GM21786 (cell line): ENCODE results near the gene TRMT44.
"Not testable (repeated sequence)": the region's sequence is repeated elsewhere in the genome, so short reads cannot be mapped to it uniquely, and the experiment has no call there.

ENCODE experiments used
- ATAC-seq: cut with Tn5 transposase; IDR thresholded peaks from one replicate; pipeline ENCODE4 v1.9.1; 2021; ENCODE audit not compliant: unreplicated experiment

The TRMT44 gene

DNA sequence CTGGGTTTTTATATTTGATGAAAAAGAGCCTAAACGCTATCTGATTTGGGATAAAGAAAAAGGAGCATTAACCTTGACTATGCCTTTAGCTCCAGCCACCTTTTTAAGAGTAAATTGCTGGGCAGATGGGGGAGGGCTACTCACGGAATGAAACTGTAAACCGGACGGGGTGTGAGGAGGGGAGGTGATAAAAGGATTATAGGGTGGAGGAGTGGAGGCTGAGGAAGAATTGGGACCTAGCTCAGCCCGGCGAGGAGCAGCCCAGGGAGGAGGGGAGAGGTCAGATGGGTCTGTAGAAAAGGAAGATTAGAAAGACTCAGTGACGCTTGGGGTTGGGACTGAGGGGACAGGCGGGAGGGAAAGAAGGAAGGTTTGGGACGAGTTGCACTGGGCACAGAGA, 46.1 kb downstream of the TRMT44 start:
- not testable (repeated sequence) for ATAC-seq

DNA sequence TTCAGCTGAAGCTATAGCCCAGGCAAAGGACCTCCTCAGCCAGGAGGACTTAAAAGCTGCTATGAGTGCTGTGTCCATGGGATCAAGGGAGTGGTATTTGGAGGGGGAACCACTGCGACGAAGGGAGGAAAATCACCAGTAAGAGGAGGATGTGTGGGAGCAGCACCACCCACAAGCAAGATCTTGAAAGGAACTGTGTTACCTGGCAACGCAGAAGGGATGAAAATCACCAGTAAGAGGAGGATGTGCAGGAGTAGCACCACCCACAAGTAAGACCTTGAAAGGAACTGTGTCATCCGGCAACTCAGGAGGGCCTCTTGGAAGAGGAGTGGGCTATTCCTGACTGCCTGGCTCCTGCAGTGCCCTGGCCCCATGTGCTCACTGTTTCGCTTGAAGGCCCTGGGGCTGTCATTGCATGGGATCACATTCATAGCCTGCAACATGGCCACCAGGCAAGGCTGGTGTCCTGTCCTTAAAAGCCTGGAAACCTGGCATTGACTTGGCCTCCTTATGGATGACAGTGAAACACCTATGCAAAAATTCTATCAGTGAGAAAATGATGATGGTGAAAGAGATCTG, 48.3 kb downstream of the TRMT44 start:
- ATAC-seq = no peak

DNA sequence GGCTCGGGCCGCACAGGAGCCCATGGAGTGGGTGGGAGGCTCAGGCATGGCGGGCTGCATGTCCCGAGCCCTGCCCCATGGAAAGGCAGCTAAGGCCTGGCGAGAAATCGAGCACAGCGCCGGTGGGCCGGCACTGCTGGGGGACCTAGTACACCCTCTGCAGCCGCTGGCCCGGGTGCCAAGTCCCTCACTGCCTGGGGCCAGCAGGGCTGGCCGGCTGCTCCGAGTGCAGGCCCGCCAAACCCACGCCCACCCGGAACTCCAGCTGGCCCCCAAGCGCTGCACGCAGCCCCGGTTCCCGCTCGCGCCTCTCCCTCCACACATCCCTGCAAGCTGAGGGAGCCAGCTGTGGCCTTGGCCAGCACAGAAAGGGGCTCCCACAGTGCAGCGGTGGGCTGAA, 50.9 kb downstream of the TRMT44 start:
- not testable (repeated sequence) for ATAC-seq

DNA sequence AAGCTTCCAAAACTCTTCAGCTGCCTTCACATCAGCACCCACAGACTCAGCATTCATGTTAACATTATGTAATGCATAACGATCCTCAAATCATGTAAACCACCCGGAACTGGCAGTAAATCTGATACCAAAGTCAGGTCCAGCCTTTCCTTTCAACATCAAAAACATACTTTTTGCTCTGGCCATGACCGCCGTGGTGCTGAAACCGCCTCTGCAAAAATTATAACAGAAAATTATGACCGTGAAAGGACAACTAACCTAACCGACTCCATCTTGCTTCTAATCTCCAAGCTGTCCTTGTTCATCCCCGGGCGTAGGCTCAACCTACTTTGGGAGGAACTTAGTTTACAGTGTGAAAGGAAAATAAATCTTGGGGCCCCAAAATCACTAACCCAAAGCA, 51.6 kb downstream of the TRMT44 start:
- ATAC-seq = no peak

DNA sequence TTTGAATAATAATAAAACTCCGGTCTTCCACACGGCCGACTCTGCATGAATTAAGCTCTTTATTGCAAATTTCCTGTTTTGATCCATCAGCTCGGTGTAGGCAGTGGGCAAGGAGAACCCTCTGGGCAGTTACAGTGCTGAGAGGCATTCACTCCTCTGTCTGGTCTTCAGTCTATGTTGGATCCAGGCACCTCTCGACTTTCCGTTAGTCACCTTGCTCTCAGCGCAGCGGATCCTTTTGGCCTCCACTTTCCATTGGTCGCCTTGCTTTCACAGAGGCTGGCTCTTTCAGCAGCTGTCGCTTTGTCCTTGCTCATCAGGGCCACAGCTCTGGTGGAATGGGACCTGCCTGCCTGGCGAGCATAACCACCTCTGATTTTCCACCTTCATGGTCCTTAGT, 52.9 kb downstream of the TRMT44 start:
- no peak for ATAC-seq

DNA sequence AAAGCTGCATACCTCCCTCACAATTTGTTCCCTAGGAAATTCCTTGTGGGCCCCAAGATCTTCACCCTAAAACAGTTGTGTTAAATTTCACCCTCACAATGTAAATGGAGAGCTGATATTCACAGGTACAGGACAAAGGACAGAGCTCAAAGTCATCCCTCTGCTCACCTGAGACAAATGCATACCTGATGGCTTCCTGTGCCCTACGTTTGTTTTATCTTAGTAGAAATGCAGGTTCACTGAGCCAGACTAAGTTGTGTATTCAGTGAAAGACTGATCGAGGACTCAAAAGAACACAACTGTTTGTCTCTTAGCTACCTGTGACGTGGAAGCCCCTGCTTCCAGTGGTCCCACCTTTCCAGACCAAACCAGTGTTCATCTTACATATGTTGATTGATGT, 53.6 kb downstream of the TRMT44 start:
- ATAC-seq = no peak

DNA sequence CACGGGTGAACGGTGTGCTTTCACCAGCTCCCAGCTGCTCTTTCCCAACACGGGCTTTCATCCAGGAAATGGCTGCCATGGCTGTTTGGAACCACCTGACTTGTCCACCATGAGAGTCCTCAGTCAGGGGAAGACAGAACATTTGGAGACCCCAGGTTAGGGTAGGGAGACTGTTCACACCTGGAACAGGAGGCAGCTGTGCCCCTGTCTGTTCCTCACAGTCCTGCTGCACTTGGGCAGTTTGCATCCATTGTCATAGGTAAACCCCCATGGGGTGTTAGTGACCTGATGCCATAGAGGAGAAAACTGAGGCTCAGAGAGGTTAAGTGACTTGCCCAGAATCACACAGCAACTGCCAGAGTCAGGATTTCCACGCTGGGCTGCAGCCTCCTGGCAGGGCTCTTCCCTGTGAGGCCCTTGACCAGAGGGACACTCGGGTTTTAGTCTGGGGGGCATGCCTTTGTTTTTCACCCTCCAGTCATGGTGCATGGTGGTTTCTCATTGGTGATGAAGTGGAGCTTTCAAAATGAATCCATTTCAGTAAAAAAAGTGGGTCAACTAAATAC, 54.5 kb downstream of the TRMT44 start:
- ATAC-seq = no peak

DNA sequence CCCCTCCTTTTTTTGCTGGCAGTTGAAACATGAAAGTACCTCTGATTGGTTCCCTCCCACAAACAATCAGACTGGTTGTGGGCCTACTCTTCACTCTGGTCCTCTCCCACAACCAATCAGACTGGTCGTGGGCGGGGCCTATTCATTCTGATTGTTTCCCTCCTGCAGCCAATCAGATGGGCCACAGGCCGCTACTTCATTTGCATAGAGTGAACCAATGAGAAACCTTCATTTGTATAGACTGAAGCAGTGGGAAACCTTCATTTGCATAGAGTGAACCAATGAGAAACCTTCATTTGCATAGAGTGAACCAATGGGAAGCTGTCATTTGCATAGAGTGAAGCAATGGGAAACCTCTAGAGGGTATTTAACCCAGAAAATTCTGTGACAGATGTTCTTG, 55.2 kb downstream of the TRMT44 start:
- no peak for ATAC-seq

DNA sequence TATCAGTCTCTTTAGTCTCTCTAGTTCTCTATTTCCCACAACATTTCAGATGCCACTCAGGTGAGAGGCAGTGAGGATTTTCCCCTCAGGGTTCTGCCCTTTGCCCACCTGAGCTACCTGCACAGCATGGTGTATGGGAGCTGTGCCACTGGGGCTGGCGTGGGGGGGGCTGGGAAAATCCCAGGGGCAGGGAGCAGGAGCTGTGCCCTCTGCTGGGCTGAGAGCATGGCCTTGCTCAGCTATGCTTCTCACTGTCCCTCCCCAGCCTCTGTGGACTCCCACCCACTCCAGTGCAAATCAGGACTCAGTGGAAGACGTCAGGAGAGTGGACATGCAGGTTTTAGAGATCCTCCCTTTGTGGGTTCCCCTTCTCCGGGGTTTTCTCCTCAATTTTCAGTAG, 57.2 kb downstream of the TRMT44 start:
- no peak for ATAC-seq

DNA sequence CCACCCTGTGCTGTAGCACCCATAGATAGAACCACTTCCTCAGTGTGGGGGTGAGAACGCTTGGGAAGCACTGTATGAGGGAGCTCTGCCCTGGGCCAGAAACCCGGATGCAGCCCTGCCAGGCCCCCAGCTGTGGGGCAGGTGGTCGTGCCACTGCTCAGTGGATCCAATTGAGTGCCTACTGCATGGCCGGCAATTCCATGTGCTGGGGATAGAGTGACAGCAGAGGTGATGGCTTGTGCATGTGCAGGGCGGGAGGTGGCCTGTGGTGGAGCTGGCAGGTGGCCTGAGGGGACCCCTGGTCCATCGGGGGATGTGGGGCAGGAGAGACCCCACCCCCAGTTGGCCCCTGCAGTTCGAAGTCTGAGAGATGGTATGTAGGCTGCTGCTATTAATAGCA, 60.4 kb downstream of the TRMT44 start:
- ATAC-seq = no peak

DNA sequence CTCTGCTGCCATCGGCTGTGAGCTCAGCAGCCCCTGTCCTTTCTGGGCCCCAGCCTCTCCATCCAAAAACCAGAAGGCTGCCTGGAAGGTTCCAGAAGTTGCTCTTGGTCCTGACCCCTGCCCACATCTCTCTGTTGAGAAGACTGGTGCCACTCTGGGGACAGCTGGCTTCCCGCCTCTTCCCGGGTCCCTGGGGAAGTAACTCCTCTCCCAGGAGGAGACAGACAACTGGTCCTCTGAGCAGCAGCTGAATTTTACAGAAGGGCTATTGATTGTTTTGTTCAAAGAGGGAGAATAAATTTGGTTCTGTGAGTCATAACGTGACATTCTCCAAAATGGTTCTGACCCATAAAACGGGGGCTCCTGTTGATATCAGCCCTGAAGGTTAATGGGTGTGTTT, 61.2 kb downstream of the TRMT44 start:
- ATAC-seq = no peak

DNA sequence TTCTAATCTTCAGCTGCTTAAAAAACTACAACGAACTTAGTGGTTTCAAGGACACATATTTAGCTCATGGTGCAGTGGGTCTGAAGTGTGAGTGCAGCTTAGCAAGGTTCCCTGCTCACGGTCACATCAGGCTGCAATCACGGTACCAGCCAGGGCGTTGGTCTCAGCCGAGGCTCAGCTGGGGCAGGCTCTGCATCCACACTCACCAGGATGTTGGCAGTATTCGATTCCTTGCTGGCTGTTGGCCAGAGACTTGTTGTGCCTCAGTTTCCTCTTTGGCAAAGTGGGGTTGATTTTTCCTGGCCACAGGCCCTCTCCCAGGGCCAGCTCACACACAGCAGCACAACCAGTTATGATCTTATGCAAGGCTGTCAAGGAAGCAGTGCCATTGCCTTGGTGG, 61.8 kb downstream of the TRMT44 start:
- no peak for ATAC-seq

DNA sequence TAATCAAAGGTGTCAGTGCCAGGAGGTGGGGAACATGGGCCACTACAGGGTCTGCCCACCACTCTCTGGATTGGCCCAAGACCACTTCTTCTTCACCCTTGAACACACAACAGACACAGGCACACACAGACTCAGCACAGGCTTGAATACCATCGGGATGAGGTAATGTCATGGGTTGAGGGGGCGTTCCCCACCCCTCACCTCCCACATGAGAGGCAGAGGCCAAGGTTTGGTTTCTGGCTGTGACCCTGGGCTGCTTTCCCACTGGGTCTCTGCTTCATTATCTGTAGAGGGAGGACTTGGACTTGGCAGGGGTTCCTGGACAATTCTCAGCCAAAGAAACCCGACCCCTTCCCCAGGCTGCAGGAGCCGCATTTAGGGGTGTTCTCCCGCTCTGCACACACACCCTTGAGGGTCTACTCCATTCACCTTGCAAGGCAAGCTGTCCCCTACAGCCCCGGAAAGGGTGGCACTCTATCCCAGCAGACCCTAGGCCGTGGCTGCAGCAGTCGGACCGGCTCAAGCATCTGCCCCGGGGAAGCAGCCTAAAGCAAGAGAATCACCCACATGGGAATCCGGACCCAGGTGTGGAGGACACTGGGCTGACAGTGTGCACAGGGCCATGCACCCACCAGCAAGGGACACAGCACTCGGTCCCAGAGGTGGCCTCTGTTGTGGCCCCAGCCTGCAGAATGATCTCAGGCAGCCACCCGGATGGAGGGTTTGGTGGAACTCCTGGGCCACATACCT, 62.4 kb downstream of the TRMT44 start:
- ATAC-seq = no peak

DNA sequence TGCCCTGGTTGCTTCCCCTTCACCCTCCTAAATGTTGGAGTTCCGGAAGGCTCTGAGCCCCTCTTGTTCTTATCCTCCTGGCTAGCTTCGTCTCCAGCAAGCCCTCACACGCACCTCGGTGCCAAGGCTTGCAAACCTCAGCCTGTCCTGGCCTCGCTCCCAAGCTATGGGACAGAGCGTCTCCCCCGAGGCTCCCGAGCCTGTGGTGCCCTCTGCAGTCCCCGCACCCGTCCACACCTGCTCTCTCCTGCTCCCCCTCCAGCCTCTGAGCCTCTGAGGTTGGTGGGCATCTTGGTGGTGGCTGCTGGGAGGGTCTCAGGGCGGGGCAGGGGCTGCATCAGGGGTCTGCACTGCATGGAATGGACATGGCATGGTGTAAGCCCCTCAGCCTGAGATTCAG, 63.2 kb downstream of the TRMT44 start:
- ATAC-seq = no peak

DNA sequence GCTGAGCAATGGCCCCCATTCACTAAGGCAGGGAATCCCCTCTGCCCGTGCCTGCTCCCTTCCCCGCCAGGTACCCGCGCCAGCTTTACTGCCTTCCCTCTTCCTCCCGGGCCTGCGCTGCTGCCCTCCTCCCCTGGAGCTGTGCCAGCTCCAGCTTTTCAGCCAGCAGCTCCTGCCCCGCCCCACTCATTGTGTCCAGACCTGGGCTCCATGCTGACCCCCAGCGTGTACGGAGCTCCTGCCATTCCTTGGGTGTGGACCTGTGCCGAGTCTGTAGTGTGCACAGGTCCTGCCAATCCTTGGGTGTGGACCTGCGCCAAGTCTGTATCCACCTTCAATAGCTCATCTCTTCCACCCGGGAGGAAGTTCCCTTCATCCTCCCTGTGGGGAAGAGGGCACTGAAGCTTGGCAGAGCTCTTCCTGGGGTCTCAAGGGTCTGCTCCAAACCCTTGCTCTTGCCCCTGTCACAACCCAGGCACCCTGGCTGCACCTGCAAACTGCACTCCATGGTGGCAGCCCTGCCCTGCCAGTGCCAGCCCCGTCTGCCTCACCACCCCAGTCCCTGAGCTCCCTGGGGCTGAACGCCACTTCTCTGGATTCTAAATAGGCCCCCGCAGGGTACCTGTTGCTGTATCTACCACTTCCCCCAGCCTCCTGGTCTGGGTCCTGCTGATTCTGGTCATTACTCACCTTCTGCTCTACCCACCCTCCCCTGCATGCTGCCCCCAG, 63.9 kb downstream of the TRMT44 start:
- ATAC-seq = no peak

DNA sequence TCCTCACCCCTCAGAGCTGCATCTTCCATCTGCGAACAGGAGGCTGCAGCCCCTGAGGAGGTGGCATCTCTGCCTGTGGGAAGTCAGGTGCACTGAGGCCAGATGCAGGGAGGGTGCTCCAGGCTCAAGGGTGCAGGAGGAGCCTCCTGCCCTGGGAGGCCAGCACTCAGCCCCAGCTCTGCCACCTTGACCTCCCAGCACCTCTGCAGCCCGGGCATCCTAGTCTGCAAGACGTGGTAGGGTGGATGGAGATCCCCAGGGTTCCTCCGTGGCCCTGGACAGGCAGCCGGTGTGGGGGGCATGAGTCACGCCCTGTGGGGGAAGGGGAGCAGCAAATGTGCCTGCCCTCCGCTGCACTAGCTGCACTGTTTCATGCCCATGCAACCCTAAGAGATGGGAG, 64.7 kb downstream of the TRMT44 start:
- ATAC-seq = no peak

DNA sequence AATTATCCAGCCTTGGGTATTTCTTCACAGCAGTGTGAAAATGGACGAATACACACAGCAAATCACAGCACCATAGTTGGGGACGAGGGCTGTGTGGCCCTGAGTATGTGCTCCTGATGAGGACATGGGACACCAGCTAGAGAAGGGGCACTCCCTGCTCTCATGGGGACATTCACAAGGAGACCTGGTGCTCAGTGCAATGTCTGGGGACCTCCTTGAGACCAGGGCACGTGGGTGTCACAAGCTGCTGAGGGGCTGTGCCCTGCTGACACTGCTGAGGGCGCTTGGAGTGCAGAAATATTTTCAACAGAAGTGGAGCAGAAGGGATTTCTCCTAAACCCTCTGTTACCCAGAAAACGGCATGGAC, 65.4 kb downstream of the TRMT44 start:
- ATAC-seq = no peak

DNA sequence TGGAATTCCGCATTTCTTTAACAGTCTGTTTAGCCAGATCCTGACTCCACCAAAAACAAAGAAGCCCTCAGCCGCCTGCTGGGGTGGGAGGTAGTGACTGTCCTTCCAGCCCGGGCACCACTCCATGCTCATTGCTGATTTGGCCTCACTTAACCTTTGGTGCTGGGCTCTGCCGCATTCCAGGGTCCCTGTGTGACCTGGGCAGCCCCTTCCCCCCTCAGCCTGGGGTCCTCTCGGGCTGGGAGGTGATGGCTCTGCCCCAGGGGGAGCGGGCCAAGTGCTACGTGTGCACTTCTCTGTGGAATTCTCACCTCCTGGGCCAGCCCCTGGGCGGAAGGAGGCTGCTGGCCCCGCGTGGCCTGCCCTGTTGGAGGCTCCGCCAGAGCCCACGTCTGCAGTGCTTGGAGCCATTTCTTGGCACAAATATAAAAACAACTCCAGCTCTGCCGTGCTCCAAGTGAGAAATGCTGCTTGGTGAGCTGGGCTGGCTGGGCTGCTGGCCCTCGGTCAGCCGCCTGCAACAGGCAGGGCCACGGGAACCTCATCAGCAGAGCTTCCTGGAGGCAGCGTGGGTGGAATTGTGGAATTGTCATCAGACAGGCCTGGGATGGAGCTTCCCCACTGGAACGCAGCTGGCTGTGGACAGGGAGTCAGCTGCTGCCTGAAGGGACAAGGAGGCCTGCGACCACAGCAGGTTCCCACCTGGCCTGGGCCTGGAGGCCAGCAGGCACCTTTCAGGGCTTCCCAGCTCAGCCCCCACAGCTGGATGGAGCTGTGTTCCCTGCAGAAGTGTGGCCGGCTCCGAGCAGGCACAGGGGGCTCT, 66.0 kb downstream of the TRMT44 start:
- ATAC-seq = no peak

DNA sequence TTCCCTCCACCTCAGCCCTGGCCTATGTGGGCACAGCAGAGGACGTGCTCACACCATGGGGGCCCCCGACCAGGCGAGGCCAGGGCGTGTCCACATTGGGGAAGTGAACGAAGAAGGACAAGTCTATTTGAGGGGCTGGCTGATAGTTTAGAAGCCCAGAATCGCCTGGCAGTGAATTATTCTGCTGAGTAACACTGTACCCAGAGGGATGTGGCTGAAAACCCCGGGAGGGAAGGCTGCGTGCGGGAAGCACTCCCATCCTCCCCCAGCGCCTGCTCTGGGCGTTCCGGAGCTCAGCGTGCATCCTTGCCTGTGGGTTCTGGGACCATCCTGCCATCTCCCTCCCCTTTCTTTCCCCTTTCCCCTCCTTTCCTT, 66.6 kb downstream of the TRMT44 start:
- no peak for ATAC-seq

DNA sequence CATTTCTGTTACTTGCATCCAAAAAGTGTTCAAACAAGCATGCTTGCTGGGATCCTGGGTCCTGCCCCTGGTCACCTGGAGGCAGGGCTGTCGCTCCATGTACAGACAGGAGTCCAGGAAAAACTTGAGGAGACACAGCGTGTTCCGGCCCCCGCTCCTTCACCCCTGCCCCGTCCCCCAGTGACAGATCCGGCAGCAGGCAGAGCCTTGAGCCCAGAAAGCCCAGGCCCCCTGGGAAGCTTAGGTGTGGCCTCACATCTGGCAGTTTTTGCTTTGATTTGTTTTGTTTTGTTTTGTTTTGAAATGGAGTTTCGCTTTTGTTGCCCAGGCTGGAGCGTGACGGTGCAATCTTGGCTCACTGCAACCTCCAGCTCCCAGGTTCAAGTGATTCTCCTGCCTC, 67.0 kb downstream of the TRMT44 start:
- no peak for ATAC-seq

DNA sequence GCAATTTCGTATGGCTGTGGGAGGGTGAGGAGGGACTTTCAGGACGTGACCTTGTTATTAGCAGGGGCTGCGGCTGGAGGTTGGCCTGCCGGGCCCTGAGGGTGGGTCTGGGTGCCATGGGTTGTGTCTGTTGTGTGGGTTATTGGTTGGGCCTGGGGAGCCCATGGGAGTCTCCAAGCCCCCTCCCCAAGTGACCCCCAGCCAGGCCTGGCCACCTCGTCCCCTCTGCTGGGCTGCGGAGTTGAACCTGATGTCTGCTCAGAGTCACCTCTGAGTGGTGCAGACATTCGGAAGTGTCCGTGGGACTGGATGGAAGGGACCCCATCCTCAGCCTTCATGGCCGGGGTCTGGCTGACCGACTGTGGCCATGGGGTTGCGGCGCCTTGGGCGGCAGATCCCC, 67.7 kb downstream of the TRMT44 start:
- ATAC-seq = no peak
